A549 (cell line): ENCODE results near the gene DPM3. TPM values are rescaled to one million over a fixed set of nuclear protein-coding genes. Genes with fewer than 3 reads are reported as not detected.

Experiments
- ATAC-seq, 2 experiments: fragments of 200-7000 bp in 1 of 2; fragments of >200 bp in 1 of 2; cut with Nextera tagmentation in 1 of 2; cut with Tn5 transposase in 1 of 2; 3 replicates each; pipeline versions ENCODE4 v1.8.0 to v1.9.1; 2018 to 2020; ENCODE audit warnings: mild to moderate bottlenecking in 1 of 2, moderate library complexity in 1 of 2
- CTCF ChIA-PET: fragments of 300-600 bp; sonication (Branson Sonifier 250); formaldehyde crosslinking; extraction: SDS; loops from one replicate; lab custom pipeline; 2021; ENCODE audit warnings: antibody characterized with exemption, inconsistent platforms; lab: Yijun Ruan, JAX
- POLR2A ChIA-PET: fragments of 350-600 bp; formaldehyde crosslinking; extraction: SDS; loops from one replicate; lab custom pipeline; 2021; ENCODE audit warnings: antibody characterized with exemption, inconsistent platforms; lab: Yijun Ruan, JAX
- DNase-seq, 2 experiments: peaks; one replicate each; pipeline versions ENCODE4 v3.0.0 to v3.0.0-alpha.2; 2011 to 2016; ENCODE audit warnings: low read depth in 1 of 2, low spot score in 1 of 2
- FAIRE-seq: peaks from 2 replicates; lab custom pipeline; 2011; peaks lifted over from hg19 to GRCh38; lab: Jason Lieb, UNC
- H3K27ac ChIP-seq, 2 experiments: fragments of >200 bp; sonication (Bioruptor Twin); formaldehyde crosslinking; 3 replicates each; pipeline ENCODE4 v1.5.1; 2016 to 2017
- H3K4me1 ChIP-seq: fragments of >200 bp; sonication (Bioruptor Twin); formaldehyde crosslinking; 3 replicates; pipeline ENCODE4 v1.6.1; 2016
- H3K4me2 ChIP-seq: fragments of >200 bp; sonication (Bioruptor Twin); formaldehyde crosslinking; 3 replicates; pipeline ENCODE4 v1.6.1; 2016
- H3K4me3 ChIP-seq: fragments of >200 bp; sonication (Bioruptor Twin); formaldehyde crosslinking; 3 replicates; pipeline ENCODE4 v1.5.1; 2016
- H3K9me3 ChIP-seq: fragments of >200 bp; sonication (Bioruptor Twin); formaldehyde crosslinking; 3 replicates; pipeline ENCODE4 v1.6.1; 2016
- BHLHE40 ChIP-seq: IDR thresholded peaks from 2 replicates; pipeline ENCODE4 v1.6.1; 2012; ENCODE audit warnings: low read depth, low read length, inconsistent platforms
- CBX8 ChIP-seq: fragments of 200-600 bp; sonication (generic); IDR thresholded peaks from 2 replicates; pipeline ENCODE4 v1.6.1; 2016
- CEBPB ChIP-seq, 2 experiments: fragments of >200 bp in 1 of 2; sonication (Bioruptor Twin) in 1 of 2; formaldehyde crosslinking in 1 of 2; IDR thresholded peaks; 2 replicates each; pipeline ENCODE4 v1.6.1; 2012 to 2016
- EHF ChIP-seq: fragments of 250-450 bp; sonication (Bioruptor Pico); IDR thresholded peaks from 2 replicates; pipeline ENCODE4 v1.5.0; 2020; ENCODE audit warnings: mild to moderate bottlenecking
- EHMT2 ChIP-seq: fragments of 200-600 bp; sonication (generic); IDR thresholded peaks from 2 replicates; pipeline ENCODE4 v1.6.1; 2016; ENCODE audit warnings: antibody characterized with exemption, low read depth, mild to moderate bottlenecking, moderate library complexity
- ESRRA ChIP-seq: fragments of 150-350 bp; IDR thresholded peaks from 2 replicates; pipeline ENCODE4 v1.6.1; 2014; ENCODE audit warnings: mild to moderate bottlenecking, low read length, borderline replicate concordance
- FOXS1 ChIP-seq: fragments of 250-450 bp; sonication (Bioruptor Pico); IDR thresholded peaks from 2 replicates; pipeline ENCODE4 v1.5.0; 2020; ENCODE audit warnings: mild to moderate bottlenecking, moderate library complexity
- HOXA7 ChIP-seq: fragments of 250-450 bp; sonication (Bioruptor Pico); IDR thresholded peaks from 2 replicates; pipeline ENCODE4 v1.5.0; 2020; ENCODE audit warnings: mild to moderate bottlenecking, moderate library complexity
- KDM1A ChIP-seq: fragments of 200-600 bp; sonication (generic); IDR thresholded peaks from 2 replicates; pipeline ENCODE4 v1.6.1; 2016; ENCODE audit warnings: low read depth, mild to moderate bottlenecking
- MYC ChIP-seq: IDR thresholded peaks from 2 replicates; pipeline ENCODE4 v1.6.1; 2012; ENCODE audit warnings: mild to moderate bottlenecking, inconsistent platforms, low read length, improper control_type of control experiment, borderline replicate concordance
- RAD21 ChIP-seq, 2 experiments: fragments of >200 bp in 1 of 2; sonication (Bioruptor Twin) in 1 of 2; formaldehyde crosslinking in 1 of 2; IDR thresholded peaks in 1 of 2; conservative IDR thresholded peaks in 1 of 2; 2 replicates in 1 of 2; 3 replicates in 1 of 2; pipeline ENCODE4 v1.6.1; 2012 to 2018; ENCODE audit warnings: inconsistent platforms in 1 of 2
- RARB ChIP-seq: fragments of 250-450 bp; sonication (Bioruptor Pico); IDR thresholded peaks from 2 replicates; pipeline ENCODE4 v1.8.0; 2021; ENCODE audit warnings: mild to moderate bottlenecking, moderate library complexity
- RFX5 ChIP-seq: fragments of 450-650 bp; IDR thresholded peaks from 2 replicates; pipeline ENCODE4 v1.7.1; 2014; ENCODE audit warnings: antibody characterized with exemption, mild to moderate bottlenecking, moderate library complexity
- SMC3 ChIP-seq: fragments of >200 bp; sonication (Bioruptor Twin); formaldehyde crosslinking; IDR thresholded peaks from 3 replicates; pipeline ENCODE4 v1.6.1; 2018; ENCODE audit warnings: inconsistent platforms
- USF2 ChIP-seq: fragments of 450-650 bp; IDR thresholded peaks from 2 replicates; pipeline ENCODE4 v1.6.1; 2014; ENCODE audit warnings: antibody characterized with exemption
- WGBS: methylation state at CpG from one replicate; pipeline ENCODE4 v1.1.6; 2017; ENCODE audit errors: missing lambda C conversion rate; 5-methylcytosine and 5-hydroxymethylcytosine counted together
- polyA plus RNA-seq, 4 experiments: library from polyadenylated mRNA; depleted of rRNA in 3 of 4; stranded (reverse); fragments of >200 nt; fragmentation: RNase III in 1 of 4; extraction: RNeasy Plus Mini Kit Qiagen cat#74134 plus additional on column Dnase treatment in 1 of 4; gene quantifications; 2 replicates in 3 of 4; 3 replicates in 1 of 4; pipeline ENCODE4 v1.2.3, GENCODE V29; 2011 to 2017
- TF ChIP-seq, protein P1 (sequence below): fragments of >200 bp; sonication (Bioruptor Twin); formaldehyde crosslinking; IDR thresholded peaks from 3 replicates; pipeline ENCODE4 v1.5.1; 2016

Gene DPM3
- polyA plus RNA-seq, 2 of the 4 experiments (the other 2 are of a cell fraction), result 22.8 to 80.3 TPM

- Histone ChIP-seq H3K4me3 (no peak overlapping the region), H3K4me1 (peaks cover 20% of the 10 kb centered on the region), H3K27ac (peak overlapping the region; percentile 12 to 63; a peak in 3 of 6 replicates), H3K9me3 (no peaks in the 10 kb centered on the region), H3K4me2 (no peak overlapping the region)
- no peak for FAIRE-seq
- POLR2A ChIA-PET, result interaction anchor here (2.4 to 4.4 kb wide), 2 partner anchors 17 kb away, joined by 9 to 54 read pairs; no protein-coding TSS in a partner anchor
- peak; percentile 77 to 97 for DNase-seq
- peak; percentile 52 to 71 for ATAC-seq
- 60% methylated on average over 8 of the region's 8 CpGs for WGBS
- TF ChIP-seq RAD21 (conservative IDR thresholded peaks at IDR 0.05 in 1 of 2, IDR thresholded peaks at IDR 0.05 in 1 of 2) (peak; percentile 52 to 62), ESRRA (no peak), USF2 (no peak), BHLHE40 (no peak), SMC3 (peak; percentile 77)
- TF ChIP-seq, protein P1, sequence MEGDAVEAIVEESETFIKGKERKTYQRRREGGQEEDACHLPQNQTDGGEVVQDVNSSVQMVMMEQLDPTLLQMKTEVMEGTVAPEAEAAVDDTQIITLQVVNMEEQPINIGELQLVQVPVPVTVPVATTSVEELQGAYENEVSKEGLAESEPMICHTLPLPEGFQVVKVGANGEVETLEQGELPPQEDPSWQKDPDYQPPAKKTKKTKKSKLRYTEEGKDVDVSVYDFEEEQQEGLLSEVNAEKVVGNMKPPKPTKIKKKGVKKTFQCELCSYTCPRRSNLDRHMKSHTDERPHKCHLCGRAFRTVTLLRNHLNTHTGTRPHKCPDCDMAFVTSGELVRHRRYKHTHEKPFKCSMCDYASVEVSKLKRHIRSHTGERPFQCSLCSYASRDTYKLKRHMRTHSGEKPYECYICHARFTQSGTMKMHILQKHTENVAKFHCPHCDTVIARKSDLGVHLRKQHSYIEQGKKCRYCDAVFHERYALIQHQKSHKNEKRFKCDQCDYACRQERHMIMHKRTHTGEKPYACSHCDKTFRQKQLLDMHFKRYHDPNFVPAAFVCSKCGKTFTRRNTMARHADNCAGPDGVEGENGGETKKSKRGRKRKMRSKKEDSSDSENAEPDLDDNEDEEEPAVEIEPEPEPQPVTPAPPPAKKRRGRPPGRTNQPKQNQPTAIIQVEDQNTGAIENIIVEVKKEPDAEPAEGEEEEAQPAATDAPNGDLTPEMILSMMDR, result peak; percentile 86
- CTCF ChIA-PET, result interaction anchor here (0.5 to 15.2 kb wide), 17 partner anchors 9 to 682 kb away, joined by 3 to 384 read pairs (median 4); partner anchors contain the start of gene THBS3
These were observed 36.3 kb upstream of the DPM3 start for GRCh38 chr1:155176544-155177071.

DNA sequence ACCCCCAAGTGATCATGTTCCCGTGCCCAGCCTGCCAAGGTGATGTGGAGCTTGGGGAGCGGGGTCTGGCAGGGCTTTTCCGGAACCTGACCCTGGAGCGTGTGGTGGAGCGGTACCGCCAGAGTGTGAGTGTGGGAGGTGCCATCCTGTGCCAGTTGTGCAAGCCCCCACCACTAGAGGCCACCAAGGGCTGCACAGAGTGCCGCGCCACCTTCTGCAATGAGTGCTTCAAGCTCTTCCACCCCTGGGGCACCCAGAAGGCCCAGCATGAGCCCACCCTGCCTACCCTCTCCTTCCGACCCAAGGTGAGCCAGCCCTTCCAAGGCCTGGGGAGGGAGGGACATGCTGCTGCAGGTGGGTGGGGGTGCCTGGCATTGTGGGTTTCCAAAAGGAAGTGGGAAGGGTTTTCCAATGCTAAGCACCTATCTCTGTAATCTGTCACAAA, 35.6 kb upstream of the DPM3 start:
- H3K27ac ChIP-seq, result peak overlapping the region in 1 of 2 experiments; percentile 10; a peak in 1 of 6 replicates
- DNase-seq, result peak in 1 of 2 experiments; percentile 52
- no peaks in the 10 kb centered on the region for H3K9me3 ChIP-seq
- CTCF ChIA-PET, result interaction anchor here (0.5 to 15.2 kb wide), 28 partner anchors 9 to 887 kb away, joined by 3 to 384 read pairs (median 4); no protein-coding TSS in a partner anchor
- 75% methylated on average over 9 of the region's 9 CpGs for WGBS
- no peak for FAIRE-seq
- ATAC-seq, result peak; percentile 35 to 36; a peak in 4 of 6 replicates
- TF ChIP-seq FOXS1 (no peak), HOXA7 (no peak), CEBPB (IDR thresholded peaks at IDR 0.05) (no peak), RFX5 (no peak), EHMT2 (no peak), KDM1A (no peak), EHF (CRISPR knock-in tag) (no peak), MYC (no peak), RARB (CRISPR knock-in tag) (no peak), CBX8 (no peak)
- TF ChIP-seq, protein P1, result no peak
- H3K4me3 ChIP-seq, result no peak overlapping the region
- POLR2A ChIA-PET, result interaction anchor here (4.4 kb wide), 1 partner anchor 18 kb away, joined by 54 read pairs; no protein-coding TSS in a partner anchor
- H3K4me1 ChIP-seq, result peaks cover 21% of the 10 kb centered on the region
- H3K4me2 ChIP-seq, result no peak overlapping the region
